ENCODE results near the gene AIPL1.

GRCh38 chr17:6435968-6436367, 1.0 kb upstream of the AIPL1 start:
- TF ChIP-seq POLR2AphosphoS5 (IDR thresholded peaks at IDR 0.05; ENCODE audit: low read depth, low read length) (no peak), REST (IDR thresholded peaks at IDR 0.05; ENCODE audit: insufficient read depth in 1 of 2, low read depth in 2 of 2, low read length in 2 of 2) (no peak), SIN3A (IDR thresholded peaks at IDR 0.05; ENCODE audit: borderline replicate concordance, insufficient read depth, low read length) (no peak), TAF1 (IDR thresholded peaks at IDR 0.05; ENCODE audit: borderline replicate concordance, insufficient read depth, low read length) (no peak), FOXP2 (optimal IDR thresholded peaks at IDR 0.05; ENCODE audit: borderline replicate concordance, extremely low read depth, extremely low read length, insufficient read depth) (no peak)
